ENCODE results near the gene LRRC53. TPM values are rescaled to one million over a fixed set of nuclear protein-coding genes. Genes with fewer than 3 reads are reported as not detected.

Gene LRRC53
- total and polyA plus RNA-seq, 2 experiments from 2014 or later: not detected

- no peak for TF ChIP-seq EZH2 (IDR thresholded peaks at IDR 0.05; ENCODE audit: borderline replicate concordance)
- TF ChIP-seq EZH2phosphoT487 (IDR thresholded peaks at IDR 0.05; ENCODE audit: low read depth, severe bottlenecking, unreplicated experiment): no peak
- TF ChIP-seq, protein P1, sequence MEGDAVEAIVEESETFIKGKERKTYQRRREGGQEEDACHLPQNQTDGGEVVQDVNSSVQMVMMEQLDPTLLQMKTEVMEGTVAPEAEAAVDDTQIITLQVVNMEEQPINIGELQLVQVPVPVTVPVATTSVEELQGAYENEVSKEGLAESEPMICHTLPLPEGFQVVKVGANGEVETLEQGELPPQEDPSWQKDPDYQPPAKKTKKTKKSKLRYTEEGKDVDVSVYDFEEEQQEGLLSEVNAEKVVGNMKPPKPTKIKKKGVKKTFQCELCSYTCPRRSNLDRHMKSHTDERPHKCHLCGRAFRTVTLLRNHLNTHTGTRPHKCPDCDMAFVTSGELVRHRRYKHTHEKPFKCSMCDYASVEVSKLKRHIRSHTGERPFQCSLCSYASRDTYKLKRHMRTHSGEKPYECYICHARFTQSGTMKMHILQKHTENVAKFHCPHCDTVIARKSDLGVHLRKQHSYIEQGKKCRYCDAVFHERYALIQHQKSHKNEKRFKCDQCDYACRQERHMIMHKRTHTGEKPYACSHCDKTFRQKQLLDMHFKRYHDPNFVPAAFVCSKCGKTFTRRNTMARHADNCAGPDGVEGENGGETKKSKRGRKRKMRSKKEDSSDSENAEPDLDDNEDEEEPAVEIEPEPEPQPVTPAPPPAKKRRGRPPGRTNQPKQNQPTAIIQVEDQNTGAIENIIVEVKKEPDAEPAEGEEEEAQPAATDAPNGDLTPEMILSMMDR (IDR thresholded peaks at IDR 0.05; ENCODE audit: poor library complexity): no peak
- Histone ChIP-seq H3K4me2 (no peak overlapping the region), H3K27ac (no peak overlapping the region), H3K4me3 (no peak overlapping the region), H4K20me1 (ENCODE audit: insufficient read depth, poor library complexity, severe bottlenecking) (no peaks in the 10 kb centered on the region), H3K27me3 (no peaks in the 10 kb centered on the region), H3K9me3 (ENCODE audit: low read depth) (no peaks in the 10 kb centered on the region), H3K9me2 (replicated peaks; ENCODE audit: insufficient read depth) (no peaks in the 10 kb centered on the region), H2AFZ (no peak overlapping the region), H3K36me3 (replicated peaks; ENCODE audit: insufficient read depth, low read depth) (no peaks in the 10 kb centered on the region), H3K4me1 (ENCODE audit: insufficient read depth) (no peaks in the 10 kb centered on the region), H3K79me2 (no peaks in the 10 kb centered on the region)
- DNase-seq (ENCODE audit: low spot score): no peak
- WGBS (ENCODE audit: low lambda C conversion rate, missing lambda C conversion rate): 63% methylated on average over 1 of the region's 1 CpG
Measured at GRCh38 chr1:74531796-74532195, 19.4 kb upstream of the LRRC53 start.

DNA sequence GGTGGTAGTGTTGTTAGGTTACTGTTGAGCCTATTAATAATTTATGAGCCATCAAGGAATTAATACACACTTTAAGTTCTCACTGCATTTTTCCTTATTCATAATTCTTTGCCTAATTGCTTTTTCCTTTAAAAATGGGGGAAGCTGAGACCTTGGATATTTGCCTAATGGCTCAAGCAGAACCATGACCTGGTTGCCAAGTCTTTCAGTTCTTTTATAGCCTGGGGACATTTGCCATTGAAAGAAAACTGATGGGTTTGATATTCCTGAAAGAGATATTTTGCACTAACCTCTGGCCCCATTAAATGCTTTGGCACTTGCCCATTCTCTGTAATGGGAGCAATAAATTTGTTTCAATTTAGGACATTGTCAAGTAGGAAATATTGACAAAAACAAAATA, 18.5 kb upstream of the LRRC53 start:
- H3K36me3 ChIP-seq (replicated peaks; ENCODE audit: insufficient read depth, low read depth): no peaks in the 10 kb centered on the region
- no peaks in the 10 kb centered on the region for H3K9me3 ChIP-seq (ENCODE audit: low read depth)
- H3K27ac ChIP-seq: no peak overlapping the region
- no peaks in the 10 kb centered on the region for H3K4me1 ChIP-seq (ENCODE audit: insufficient read depth)
- no peaks in the 10 kb centered on the region for H4K20me1 ChIP-seq (ENCODE audit: insufficient read depth, poor library complexity, severe bottlenecking)
- no peaks in the 10 kb centered on the region for H3K79me2 ChIP-seq
- no peak for DNase-seq (ENCODE audit: low spot score)
- TF ChIP-seq EZH2phosphoT487 (IDR thresholded peaks at IDR 0.05; ENCODE audit: low read depth, severe bottlenecking, unreplicated experiment) (no peak), EZH2 (IDR thresholded peaks at IDR 0.05; ENCODE audit: borderline replicate concordance) (no peak)
- TF ChIP-seq, protein P1 (IDR thresholded peaks at IDR 0.05; ENCODE audit: poor library complexity): no peak
- no peak overlapping the region for H3K4me2 ChIP-seq
- no peak overlapping the region for H2AFZ ChIP-seq
- no peak overlapping the region for H3K4me3 ChIP-seq
- H3K27me3 ChIP-seq: no peaks in the 10 kb centered on the region
- no peaks in the 10 kb centered on the region for H3K9me2 ChIP-seq (replicated peaks; ENCODE audit: insufficient read depth)

DNA sequence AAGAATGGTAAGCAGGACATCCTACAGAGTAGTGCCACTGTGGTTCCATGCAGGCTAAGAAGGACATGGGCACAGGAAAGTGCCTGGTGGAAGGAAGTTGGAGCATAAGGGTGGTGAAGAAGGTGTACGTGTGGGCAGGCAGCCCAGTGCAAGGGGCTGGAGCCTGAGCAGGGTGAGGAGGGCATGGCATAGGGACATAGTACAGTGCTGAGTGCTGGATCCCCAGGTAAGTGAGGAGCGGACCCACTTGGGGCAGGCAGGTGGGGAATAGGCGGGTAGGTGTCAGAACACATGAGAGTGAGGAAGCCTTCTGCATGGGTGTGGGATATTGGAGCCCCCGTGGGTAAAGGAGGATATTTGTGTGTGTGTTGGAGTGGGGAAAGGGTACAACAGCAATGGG, 15.7 kb upstream of the LRRC53 start:
- WGBS (ENCODE audit: low lambda C conversion rate, missing lambda C conversion rate): 97% methylated on average over 4 of the region's 4 CpGs
- Histone ChIP-seq H3K4me2 (no peak overlapping the region), H2AFZ (no peak overlapping the region), H3K9me3 (ENCODE audit: low read depth) (no peaks in the 10 kb centered on the region), H3K36me3 (replicated peaks; ENCODE audit: insufficient read depth, low read depth) (no peaks in the 10 kb centered on the region), H3K27ac (no peak overlapping the region), H3K4me1 (ENCODE audit: insufficient read depth) (no peaks in the 10 kb centered on the region), H3K9me2 (replicated peaks; ENCODE audit: insufficient read depth) (no peaks in the 10 kb centered on the region), H4K20me1 (ENCODE audit: insufficient read depth, poor library complexity, severe bottlenecking) (no peaks in the 10 kb centered on the region), H3K79me2 (no peaks in the 10 kb centered on the region), H3K4me3 (no peak overlapping the region), H3K27me3 (no peaks in the 10 kb centered on the region)
- TF ChIP-seq, protein P1 (IDR thresholded peaks at IDR 0.05; ENCODE audit: poor library complexity): no peak
- DNase-seq (ENCODE audit: low spot score): no peak

DNA sequence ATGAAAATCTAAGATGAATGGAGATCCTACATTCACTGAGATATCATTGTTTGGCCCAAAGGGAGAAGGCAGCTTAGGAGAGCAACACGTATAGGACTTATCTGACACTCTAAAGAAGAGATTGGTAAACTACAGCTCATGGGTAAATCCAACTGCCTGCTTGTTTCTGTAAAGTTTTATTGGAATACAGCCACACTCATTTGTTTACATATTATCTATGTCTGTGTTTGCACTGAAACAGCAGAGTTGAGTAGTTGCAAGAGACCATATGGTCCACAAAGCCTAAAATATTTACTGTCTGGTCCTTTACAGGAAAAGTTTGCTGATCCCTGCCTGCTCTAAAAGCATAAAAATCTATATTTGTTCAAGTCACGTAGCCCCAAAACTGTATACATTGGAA, 14.3 kb upstream of the LRRC53 start:
- DNase-seq (ENCODE audit: low spot score): no peak
- H2AFZ ChIP-seq: no peak overlapping the region
- peak overlapping the region; percentile 53 for H3K4me2 ChIP-seq
- H3K27ac ChIP-seq: peak overlapping the region; percentile 27
- TF ChIP-seq EZH2phosphoT487 (IDR thresholded peaks at IDR 0.05; ENCODE audit: low read depth, severe bottlenecking, unreplicated experiment) (no peak), EZH2 (IDR thresholded peaks at IDR 0.05; ENCODE audit: borderline replicate concordance) (no peak)
- TF ChIP-seq, protein P1 (IDR thresholded peaks at IDR 0.05; ENCODE audit: poor library complexity): no peak
- H3K4me3 ChIP-seq: no peak overlapping the region
- no peaks in the 10 kb centered on the region for H3K27me3 ChIP-seq
- H3K79me2 ChIP-seq: no peaks in the 10 kb centered on the region
- H3K9me2 ChIP-seq (replicated peaks; ENCODE audit: insufficient read depth): no peaks in the 10 kb centered on the region
- 10% methylated on average over 2 of the region's 2 CpGs for WGBS (ENCODE audit: low lambda C conversion rate, missing lambda C conversion rate)
- no peaks in the 10 kb centered on the region for H3K9me3 ChIP-seq (ENCODE audit: low read depth)
- no peaks in the 10 kb centered on the region for H3K4me1 ChIP-seq (ENCODE audit: insufficient read depth)
- no peaks in the 10 kb centered on the region for H4K20me1 ChIP-seq (ENCODE audit: insufficient read depth, poor library complexity, severe bottlenecking)
- H3K36me3 ChIP-seq (replicated peaks; ENCODE audit: insufficient read depth, low read depth): no peaks in the 10 kb centered on the region

Measured in hepatocyte (in vitro differentiated cells).